Fibroblast of mammary gland (primary cell): ENCODE measurements around the gene TMEM238.
"Not testable (repeated sequence)": the region's sequence is repeated elsewhere in the genome, so short reads cannot be mapped to it uniquely, and the experiment has no call there.

Experiments used
- DNase-seq: peaks from one replicate; pipeline ENCODE4 v3.0.0-alpha.2; 2010; ENCODE audit warnings: low read depth
- H3K4me3 ChIP-seq: 2 replicates; pipeline ENCODE4 v1.5.1; 2011; ENCODE audit warnings: low read depth, mild to moderate bottlenecking, low read length, moderate library complexity; ENCODE audit not compliant: control insufficient read depth
- TF ChIP-seq, protein P1 (sequence below): conservative IDR thresholded peaks from 2 replicates; pipeline ENCODE4 v1.5.1; 2011; ENCODE audit warnings: low read depth, low read length, inconsistent platforms; ENCODE audit not compliant: control insufficient read depth, insufficient read depth

The TMEM238 gene

DNA sequence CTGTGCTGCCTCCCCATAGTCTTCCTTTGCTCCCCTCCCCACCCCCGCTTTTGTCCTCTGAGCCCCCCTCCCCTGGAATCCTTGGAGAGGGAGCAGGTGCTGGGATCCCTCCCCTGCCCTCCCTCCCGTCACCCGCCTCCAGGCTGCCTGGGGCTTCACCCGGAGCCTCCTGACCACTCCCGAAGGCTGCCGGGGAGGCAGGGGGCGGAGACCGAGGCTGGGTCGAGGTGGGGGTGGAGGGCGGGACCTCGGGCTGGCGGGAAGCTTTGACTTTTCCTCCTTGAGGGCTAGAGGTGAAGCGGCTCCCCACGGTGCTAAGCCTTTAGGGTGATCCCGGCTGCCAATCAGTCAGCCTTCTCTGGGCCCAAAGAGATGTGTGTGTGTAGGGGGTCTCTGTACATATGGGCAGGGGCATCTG, 42.9 kb downstream of the TMEM238 start:
- H3K4me3 ChIP-seq, result peak overlapping the region; percentile 65
- peak; percentile 56 for DNase-seq
- TF ChIP-seq, protein P1, sequence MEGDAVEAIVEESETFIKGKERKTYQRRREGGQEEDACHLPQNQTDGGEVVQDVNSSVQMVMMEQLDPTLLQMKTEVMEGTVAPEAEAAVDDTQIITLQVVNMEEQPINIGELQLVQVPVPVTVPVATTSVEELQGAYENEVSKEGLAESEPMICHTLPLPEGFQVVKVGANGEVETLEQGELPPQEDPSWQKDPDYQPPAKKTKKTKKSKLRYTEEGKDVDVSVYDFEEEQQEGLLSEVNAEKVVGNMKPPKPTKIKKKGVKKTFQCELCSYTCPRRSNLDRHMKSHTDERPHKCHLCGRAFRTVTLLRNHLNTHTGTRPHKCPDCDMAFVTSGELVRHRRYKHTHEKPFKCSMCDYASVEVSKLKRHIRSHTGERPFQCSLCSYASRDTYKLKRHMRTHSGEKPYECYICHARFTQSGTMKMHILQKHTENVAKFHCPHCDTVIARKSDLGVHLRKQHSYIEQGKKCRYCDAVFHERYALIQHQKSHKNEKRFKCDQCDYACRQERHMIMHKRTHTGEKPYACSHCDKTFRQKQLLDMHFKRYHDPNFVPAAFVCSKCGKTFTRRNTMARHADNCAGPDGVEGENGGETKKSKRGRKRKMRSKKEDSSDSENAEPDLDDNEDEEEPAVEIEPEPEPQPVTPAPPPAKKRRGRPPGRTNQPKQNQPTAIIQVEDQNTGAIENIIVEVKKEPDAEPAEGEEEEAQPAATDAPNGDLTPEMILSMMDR, result no peak

DNA sequence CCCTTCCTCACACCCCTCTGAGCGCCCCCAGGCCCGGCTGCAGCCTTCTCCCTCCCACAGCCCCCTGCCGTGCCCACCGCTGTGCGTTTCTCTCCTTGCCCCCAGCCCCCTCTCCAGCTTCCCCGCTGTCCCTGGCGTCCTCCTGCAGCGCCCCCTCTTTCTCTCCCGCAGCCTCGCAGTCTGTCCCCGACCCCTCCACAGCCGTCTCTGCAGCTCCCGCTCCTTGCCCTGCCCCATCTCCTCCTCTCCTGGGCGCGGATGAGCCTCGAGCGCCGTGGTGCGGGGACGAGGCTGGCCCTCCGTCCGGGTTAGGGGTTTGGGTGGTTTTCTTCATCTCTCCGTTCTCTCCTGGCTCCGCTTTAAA, 43.3 kb downstream of the TMEM238 start:
- H3K4me3 ChIP-seq, result peak overlapping the region; percentile 65
- TF ChIP-seq, protein P1, result no peak

DNA sequence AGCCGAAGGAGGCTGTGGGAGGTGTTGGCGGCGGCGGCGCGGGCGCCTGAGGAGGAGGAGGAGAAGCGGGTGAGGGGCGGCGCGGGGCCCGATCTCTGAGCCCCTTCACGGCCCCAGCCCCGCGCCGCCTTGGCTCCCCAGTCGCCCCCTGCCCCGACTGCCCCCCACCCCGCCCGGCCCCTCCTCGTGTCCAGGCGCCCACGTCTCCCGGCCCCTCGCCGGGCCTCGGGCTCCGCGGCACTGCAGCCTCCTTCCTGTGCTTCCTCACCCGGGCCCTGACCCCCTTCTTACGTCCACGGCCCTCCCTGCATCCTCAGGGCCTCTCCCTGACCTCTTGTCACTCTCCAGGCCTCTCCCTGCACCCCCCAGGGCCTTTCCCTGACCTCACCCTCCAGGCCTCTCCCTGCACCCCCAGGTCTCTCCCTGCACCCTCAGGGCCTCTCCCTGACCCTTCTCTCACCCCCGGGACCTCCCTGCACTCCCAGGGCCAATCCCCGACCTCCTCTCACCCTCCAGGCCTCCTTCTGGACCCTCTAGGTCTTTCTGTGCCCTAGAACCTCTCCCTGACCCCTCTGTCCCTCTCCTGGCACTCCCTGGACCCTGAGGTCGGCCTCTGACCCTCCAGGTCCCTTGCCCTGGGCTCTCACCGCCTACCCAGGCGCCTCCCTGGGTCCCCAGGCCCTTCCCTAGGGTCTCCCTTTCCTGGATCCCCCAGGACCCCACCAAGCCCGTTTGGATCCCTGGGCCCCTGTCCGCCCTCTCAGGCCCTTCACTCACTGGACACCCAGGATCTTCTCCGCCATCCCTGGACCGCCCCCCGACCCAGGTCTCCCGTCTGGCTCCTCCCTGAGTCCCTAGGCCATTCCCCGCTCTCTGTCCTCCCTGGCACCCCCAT, 44.0 kb downstream of the TMEM238 start:
- H3K4me3 ChIP-seq, result peak overlapping the region; percentile 65
- TF ChIP-seq, protein P1, result no peak
- no peak for DNase-seq

More for the DNA sequence above, 43.3 kb downstream of the TMEM238 start:
- DNase-seq, result no peak

DNA sequence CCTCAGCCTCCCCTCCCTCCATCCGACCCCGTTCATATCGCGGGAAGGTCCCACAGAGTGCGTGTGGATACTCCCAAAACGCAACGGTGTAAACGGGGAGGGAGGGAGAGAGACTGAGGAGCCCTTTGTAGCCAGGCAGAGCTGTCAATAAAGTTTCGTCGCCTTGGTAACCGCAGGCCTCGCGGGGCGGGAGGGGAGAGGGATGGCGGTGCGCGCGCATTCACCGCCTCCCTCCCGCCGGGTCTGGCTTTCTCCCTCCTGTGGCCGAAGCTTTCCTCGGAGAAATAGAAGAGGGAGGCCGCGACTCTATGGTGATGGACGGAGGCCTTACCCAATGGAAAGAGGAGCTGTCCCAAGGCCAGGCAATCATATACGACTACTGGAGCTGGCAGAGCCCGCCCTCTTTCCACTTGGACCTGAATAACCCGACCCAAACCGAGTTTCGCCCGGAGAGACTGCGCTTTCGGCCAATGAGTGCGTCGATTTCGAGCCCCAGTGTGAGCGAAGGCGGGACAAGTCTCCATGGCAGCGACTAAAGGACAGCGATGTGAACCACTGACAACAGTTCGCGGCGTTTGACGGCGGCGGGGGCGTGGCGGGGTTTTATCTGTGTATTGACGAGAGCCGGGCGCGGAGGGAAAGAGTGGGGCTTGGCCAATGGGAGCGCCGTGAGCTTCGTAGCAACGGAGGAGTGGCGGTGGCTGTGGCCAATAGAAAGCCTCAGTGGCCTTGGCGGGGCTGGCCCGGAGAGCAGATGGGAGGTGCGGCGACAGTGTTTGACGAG, 44.8 kb downstream of the TMEM238 start, which contains the start of gene KMT5C:
KMT5C (plus strand) TSS at position 772 of the 784 bp plus-strand sequence. CDS start 2,061 bp downstream, outside the sequence.
- peak; percentile 100 for DNase-seq
- peak within 1 kb of the TSS; percentile 65 for H3K4me3 ChIP-seq
- TF ChIP-seq, protein P1, result peak; percentile 31

DNA sequence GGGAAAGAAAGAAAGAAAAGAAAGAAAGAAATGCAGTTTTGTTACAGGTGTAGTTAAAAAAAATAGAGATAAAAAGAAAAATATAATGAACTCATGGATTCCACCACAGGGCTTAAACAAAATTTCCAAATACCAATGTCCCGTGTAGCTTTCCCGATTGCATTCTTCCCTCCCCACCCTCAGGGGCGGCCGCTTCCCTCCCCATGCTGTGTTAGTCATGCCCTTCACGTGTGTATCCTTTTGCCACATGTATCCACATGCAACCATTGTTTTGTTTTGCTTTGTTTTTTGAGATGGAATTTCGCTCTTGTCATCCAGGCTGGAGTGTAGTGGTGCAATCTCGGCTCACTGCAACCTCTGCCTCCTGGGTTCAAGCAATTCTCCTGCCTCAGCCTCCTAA, 48.0 kb downstream of the TMEM238 start:
- H3K4me3 ChIP-seq, result no peak overlapping the region
- no peak for DNase-seq
- TF ChIP-seq, protein P1, result no peak

DNA sequence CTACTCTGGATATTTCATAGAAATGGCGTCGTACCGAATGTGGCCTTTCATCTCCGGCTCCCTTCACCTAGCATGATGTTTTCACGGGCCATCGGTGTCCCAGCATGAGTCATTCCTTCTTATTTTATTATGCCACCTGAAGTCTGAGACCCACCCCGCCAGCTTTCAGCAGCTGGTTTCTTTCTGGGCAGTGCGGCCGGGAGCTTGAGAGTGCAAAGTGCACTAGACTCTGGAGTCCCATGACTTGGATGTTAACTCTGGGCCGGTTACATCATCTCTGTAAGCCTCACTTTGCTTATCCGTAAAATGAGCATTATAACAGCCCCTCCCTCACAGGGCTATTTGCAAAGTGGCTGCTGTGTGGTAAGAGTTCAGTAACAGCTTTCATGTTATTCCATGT, 50.2 kb downstream of the TMEM238 start:
- TF ChIP-seq, protein P1, result no peak
- H3K4me3 ChIP-seq, result no peak overlapping the region
- DNase-seq, result no peak

DNA sequence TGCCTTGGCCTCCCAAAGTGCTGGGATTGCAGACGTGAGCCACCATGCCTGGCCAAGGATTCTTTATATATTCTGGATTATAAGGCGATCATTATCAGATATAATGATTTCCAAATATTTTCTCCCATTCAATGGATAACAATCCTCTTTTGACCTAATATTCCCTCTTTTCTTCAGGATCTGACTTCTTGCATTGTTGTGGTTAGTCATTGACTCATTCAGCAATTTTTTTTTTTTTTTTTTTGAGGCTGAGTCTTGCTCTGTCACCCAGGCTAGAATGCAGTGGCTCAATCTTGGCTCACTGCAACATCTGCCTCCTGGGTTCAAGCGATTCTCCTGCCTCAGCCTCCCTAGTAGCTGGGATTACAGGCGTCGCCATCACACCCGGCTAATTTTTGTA, 54.3 kb downstream of the TMEM238 start:
- peak; percentile 57 for DNase-seq

More for the DNA sequence above, 54.3 kb downstream of the TMEM238 start:
- H3K4me3 ChIP-seq, result not testable (repeated sequence)
